ENCODE results near the gene RAB3GAP2.

Gene RAB3GAP2

GRCh38 chr1:220287129-220287528 is 14.9 kb upstream of the RAB3GAP2 start:
- Histone ChIP-seq H3K27me3 (ENCODE audit: insufficient read depth, insufficient read length) (no peaks in the 10 kb centered on the region), H3K4me1 (ENCODE audit: insufficient read depth, insufficient read length) (no peaks in the 10 kb centered on the region), H3K4me3 (ENCODE audit: insufficient read length, low read depth) (no peak overlapping the region), H3K9me3 (ENCODE audit: insufficient read depth, low read length) (no peaks in the 10 kb centered on the region), H3K36me3 (ENCODE audit: insufficient read depth, insufficient read length, low read length) (no peaks in the 10 kb centered on the region), H3K9ac (ENCODE audit: insufficient read length, low read depth) (no peak overlapping the region)
- no peak for DNase-seq (ENCODE audit: low read depth, low spot score)
- TF ChIP-seq SUZ12 (IDR thresholded peaks at IDR 0.05; ENCODE audit: extremely low read depth, insufficient read depth, insufficient read length) (no peak), ZNF274 (IDR thresholded peaks at IDR 0.05; ENCODE audit: low read depth, low read length) (no peak), YY1 (IDR thresholded peaks at IDR 0.05; ENCODE audit: insufficient read depth, insufficient read length) (no peak)

DNA sequence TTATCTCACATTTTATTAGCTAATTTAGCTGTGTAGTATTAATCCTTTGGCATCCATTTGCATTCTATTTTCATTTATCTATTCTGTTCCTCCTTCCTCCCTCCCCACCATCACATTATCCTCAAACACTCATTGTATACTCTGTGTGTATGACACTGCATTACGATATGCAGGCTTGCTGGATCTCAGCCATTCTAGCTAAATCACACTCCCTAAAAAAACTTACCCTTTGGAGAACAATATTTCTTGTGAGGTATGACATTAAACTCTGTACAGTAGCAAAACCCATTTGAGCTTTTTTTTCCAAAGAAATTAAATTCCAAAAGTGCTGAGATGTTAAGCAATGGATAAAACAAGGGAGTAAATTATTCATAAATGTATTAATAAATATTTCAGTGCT is 11.4 kb upstream of the RAB3GAP2 start:
- TF ChIP-seq ZNF274 (IDR thresholded peaks at IDR 0.05; ENCODE audit: low read depth, low read length) (no peak), YY1 (IDR thresholded peaks at IDR 0.05; ENCODE audit: insufficient read depth, insufficient read length) (no peak), SUZ12 (IDR thresholded peaks at IDR 0.05; ENCODE audit: extremely low read depth, insufficient read depth, insufficient read length) (no peak)
- Histone ChIP-seq H3K9ac (ENCODE audit: insufficient read length, low read depth) (no peak overlapping the region), H3K36me3 (ENCODE audit: insufficient read depth, insufficient read length, low read length) (no peaks in the 10 kb centered on the region), H3K4me3 (ENCODE audit: insufficient read length, low read depth) (no peak overlapping the region), H3K4me1 (ENCODE audit: insufficient read depth, insufficient read length) (no peaks in the 10 kb centered on the region), H3K27me3 (ENCODE audit: insufficient read depth, insufficient read length) (no peaks in the 10 kb centered on the region), H3K9me3 (ENCODE audit: insufficient read depth, low read length) (no peaks in the 10 kb centered on the region)
- no peak for DNase-seq (ENCODE audit: low read depth, low spot score)

DNA sequence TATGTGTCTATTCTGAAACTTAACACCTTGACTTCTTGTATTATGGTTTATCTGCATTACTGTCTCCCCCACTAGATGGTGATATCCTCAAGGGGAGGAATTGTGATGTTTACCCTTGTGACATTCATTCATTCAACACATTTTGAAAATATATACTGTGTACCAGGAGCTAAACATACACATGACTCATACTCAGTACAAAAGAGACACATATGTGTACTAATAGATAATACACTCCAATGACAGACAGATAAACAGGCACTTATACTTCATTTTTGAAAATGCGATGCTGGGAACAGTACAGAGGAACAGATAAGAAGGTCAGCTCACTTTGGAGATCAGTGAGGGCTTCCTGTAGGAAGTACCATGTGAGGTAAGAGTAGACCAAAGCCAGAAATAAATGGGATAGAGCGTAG is 8.9 kb upstream of the RAB3GAP2 start:
- TF ChIP-seq ZNF274 (IDR thresholded peaks at IDR 0.05; ENCODE audit: low read depth, low read length) (no peak), YY1 (IDR thresholded peaks at IDR 0.05; ENCODE audit: insufficient read depth, insufficient read length) (no peak), SUZ12 (IDR thresholded peaks at IDR 0.05; ENCODE audit: extremely low read depth, insufficient read depth, insufficient read length) (no peak)
- no peak overlapping the region for H3K4me3 ChIP-seq (ENCODE audit: insufficient read length, low read depth)
- H3K9me3 ChIP-seq (ENCODE audit: insufficient read depth, low read length) = no peaks in the 10 kb centered on the region
- no peaks in the 10 kb centered on the region for H3K4me1 ChIP-seq (ENCODE audit: insufficient read depth, insufficient read length)
- H3K27me3 ChIP-seq (ENCODE audit: insufficient read depth, insufficient read length) = no peaks in the 10 kb centered on the region
- H3K36me3 ChIP-seq (ENCODE audit: insufficient read depth, insufficient read length, low read length) = no peaks in the 10 kb centered on the region
- DNase-seq (ENCODE audit: low read depth, low spot score) = peak; percentile 38
- no peak overlapping the region for H3K9ac ChIP-seq (ENCODE audit: insufficient read length, low read depth)

DNA sequence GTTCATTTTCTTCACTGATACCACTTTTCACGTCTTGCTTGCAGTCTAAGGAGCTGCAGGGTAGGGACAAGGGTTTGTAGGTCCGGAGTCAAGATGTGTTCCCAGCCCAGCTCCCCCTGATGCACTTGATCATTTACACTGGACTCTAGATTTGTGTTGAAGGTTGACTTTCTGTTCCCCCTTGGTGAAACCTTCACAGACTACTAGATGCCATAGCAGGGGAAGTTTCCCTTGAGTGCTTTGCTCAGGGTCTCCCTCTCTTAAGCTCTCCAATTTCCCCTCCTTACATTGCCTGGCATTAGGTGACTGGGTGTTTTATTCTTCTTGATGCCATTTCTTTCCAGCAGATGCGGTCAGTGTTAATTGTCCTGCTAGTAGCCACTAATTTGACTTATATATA is 8.0 kb upstream of the RAB3GAP2 start:
- H3K4me3 ChIP-seq (ENCODE audit: insufficient read length, low read depth) = no peak overlapping the region
- TF ChIP-seq ZNF274 (IDR thresholded peaks at IDR 0.05; ENCODE audit: low read depth, low read length) (no peak), SUZ12 (IDR thresholded peaks at IDR 0.05; ENCODE audit: extremely low read depth, insufficient read depth, insufficient read length) (no peak), YY1 (IDR thresholded peaks at IDR 0.05; ENCODE audit: insufficient read depth, insufficient read length) (no peak)
- no peaks in the 10 kb centered on the region for H3K36me3 ChIP-seq (ENCODE audit: insufficient read depth, insufficient read length, low read length)
- no peak for DNase-seq (ENCODE audit: low read depth, low spot score)
- no peak overlapping the region for H3K9ac ChIP-seq (ENCODE audit: insufficient read length, low read depth)
- no peaks in the 10 kb centered on the region for H3K4me1 ChIP-seq (ENCODE audit: insufficient read depth, insufficient read length)
- no peaks in the 10 kb centered on the region for H3K27me3 ChIP-seq (ENCODE audit: insufficient read depth, insufficient read length)
- no peaks in the 10 kb centered on the region for H3K9me3 ChIP-seq (ENCODE audit: insufficient read depth, low read length)

GRCh38 chr1:220278991-220279390 is 6.7 kb upstream of the RAB3GAP2 start:
- Histone ChIP-seq H3K36me3 (ENCODE audit: insufficient read depth, insufficient read length, low read length) (no peaks in the 10 kb centered on the region), H3K27me3 (ENCODE audit: insufficient read depth, insufficient read length) (no peaks in the 10 kb centered on the region), H3K9me3 (ENCODE audit: insufficient read depth, low read length) (no peaks in the 10 kb centered on the region), H3K4me3 (ENCODE audit: insufficient read length, low read depth) (no peak overlapping the region), H3K4me1 (ENCODE audit: insufficient read depth, insufficient read length) (no peaks in the 10 kb centered on the region), H3K9ac (ENCODE audit: insufficient read length, low read depth) (no peak overlapping the region)
- DNase-seq (ENCODE audit: low read depth, low spot score) = no peak
- TF ChIP-seq YY1 (IDR thresholded peaks at IDR 0.05; ENCODE audit: insufficient read depth, insufficient read length) (no peak), SUZ12 (IDR thresholded peaks at IDR 0.05; ENCODE audit: extremely low read depth, insufficient read depth, insufficient read length) (no peak), ZNF274 (IDR thresholded peaks at IDR 0.05; ENCODE audit: low read depth, low read length) (no peak)

DNA sequence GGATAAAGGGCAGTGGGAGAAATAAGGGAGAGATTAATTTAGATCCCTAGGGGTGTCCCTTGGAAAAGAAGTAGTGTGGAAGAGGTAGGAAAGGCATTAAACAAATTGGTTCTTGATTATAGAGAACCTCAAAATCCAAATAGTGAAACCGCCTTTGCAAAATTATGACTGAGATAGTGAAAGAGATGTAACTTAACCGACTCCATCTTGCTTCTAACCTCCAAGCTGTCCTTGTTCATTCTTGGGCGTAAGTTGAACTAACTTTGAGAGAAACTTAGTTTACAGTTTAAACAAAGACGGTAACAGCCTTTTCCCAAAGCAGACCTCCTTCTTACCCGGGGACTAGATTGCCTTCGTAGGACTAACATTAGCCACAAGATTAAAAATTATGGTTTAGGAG is 3.2 kb upstream of the RAB3GAP2 start:
- no peak for TF ChIP-seq ZNF274 (IDR thresholded peaks at IDR 0.05; ENCODE audit: low read depth, low read length)
- Histone ChIP-seq H3K9ac (ENCODE audit: insufficient read length, low read depth) (no peak overlapping the region), H3K9me3 (ENCODE audit: insufficient read depth, low read length) (no peaks in the 10 kb centered on the region), H3K36me3 (ENCODE audit: insufficient read depth, insufficient read length, low read length) (peaks cover 6% of the 10 kb centered on the region), H3K27me3 (ENCODE audit: insufficient read depth, insufficient read length) (no peaks in the 10 kb centered on the region), H3K4me3 (ENCODE audit: insufficient read length, low read depth) (no peak overlapping the region), H3K4me1 (ENCODE audit: insufficient read depth, insufficient read length) (no peaks in the 10 kb centered on the region)
- no peak for DNase-seq (ENCODE audit: low read depth, low spot score)

DNA sequence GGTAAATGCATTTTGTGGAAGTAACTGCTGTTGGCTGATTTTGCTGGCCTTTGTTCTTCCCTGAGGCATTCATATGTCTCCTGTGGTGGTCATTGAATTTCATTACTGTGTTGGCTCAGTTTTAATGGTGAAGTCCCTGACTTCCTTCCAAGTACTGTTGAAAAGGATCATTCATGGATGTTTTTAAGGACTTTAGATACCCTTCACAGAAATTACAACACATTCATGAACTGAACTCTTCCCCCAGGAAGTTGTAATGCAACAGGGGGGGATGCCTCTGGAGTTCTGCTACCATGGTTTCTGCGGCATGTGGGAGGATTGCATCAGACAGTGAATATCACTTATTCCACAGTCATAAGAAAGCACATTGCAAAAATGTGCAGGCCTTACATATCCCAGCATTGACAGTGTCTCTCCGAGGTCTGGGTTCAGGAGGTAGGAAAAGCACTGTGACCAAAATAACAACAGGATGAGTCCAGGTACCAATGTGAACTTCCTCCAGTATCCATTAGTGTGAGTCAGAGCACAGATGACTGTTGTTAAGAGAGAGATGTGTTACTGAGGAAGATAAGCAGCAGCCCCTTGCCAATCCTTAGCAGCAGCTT is 2.1 kb upstream of the RAB3GAP2 start:
- H3K36me3 ChIP-seq (ENCODE audit: insufficient read depth, insufficient read length, low read length) = peaks cover 15% of the 10 kb centered on the region
- H3K27me3 ChIP-seq (ENCODE audit: insufficient read depth, insufficient read length) = no peaks in the 10 kb centered on the region
- H3K9ac ChIP-seq (ENCODE audit: insufficient read length, low read depth) = no peak overlapping the region
- no peaks in the 10 kb centered on the region for H3K9me3 ChIP-seq (ENCODE audit: insufficient read depth, low read length)
- peak; percentile 42 for DNase-seq (ENCODE audit: low read depth, low spot score)
- H3K4me1 ChIP-seq (ENCODE audit: insufficient read depth, insufficient read length) = no peaks in the 10 kb centered on the region
- TF ChIP-seq YY1 (IDR thresholded peaks at IDR 0.05; ENCODE audit: insufficient read depth, insufficient read length) = no peak
- TF ChIP-seq SUZ12 (IDR thresholded peaks at IDR 0.05; ENCODE audit: extremely low read depth, insufficient read depth, insufficient read length) = no peak
- H3K4me3 ChIP-seq (ENCODE audit: insufficient read length, low read depth) = no peak overlapping the region

- no peaks in the 10 kb centered on the region for H3K27me3 ChIP-seq (ENCODE audit: insufficient read depth, insufficient read length)
- H3K4me1 ChIP-seq (ENCODE audit: insufficient read depth, insufficient read length) = no peaks in the 10 kb centered on the region
- H3K36me3 ChIP-seq (ENCODE audit: insufficient read depth, insufficient read length, low read length) = peaks cover 27% of the 10 kb centered on the region
- peak overlapping the region; percentile 92 for H3K4me3 ChIP-seq (ENCODE audit: insufficient read length, low read depth)
- peak overlapping the region; percentile 93 for H3K9ac ChIP-seq (ENCODE audit: insufficient read length, low read depth)
- H3K9me3 ChIP-seq (ENCODE audit: insufficient read depth, low read length) = no peaks in the 10 kb centered on the region
- TF ChIP-seq ZNF274 (IDR thresholded peaks at IDR 0.05; ENCODE audit: low read depth, low read length) = no peak
- no peak for TF ChIP-seq SUZ12 (IDR thresholded peaks at IDR 0.05; ENCODE audit: extremely low read depth, insufficient read depth, insufficient read length)
- TF ChIP-seq YY1 (IDR thresholded peaks at IDR 0.05; ENCODE audit: insufficient read depth, insufficient read length) = no peak
- DNase-seq (ENCODE audit: low read depth, low spot score) = no peak
These were observed 513 bp upstream of the RAB3GAP2 start for GRCh38 chr1:220272841-220273090.
